Esophagus squamous epithelium (tissue), 4 donors: Measurements from ENCODE around the gene LY86.

Source experiments
- CTCF ChIP-seq, 6 experiments: fragments of 450-650 bp in 4 of 6; fragments of 200-600 bp in 2 of 6; sonication (generic) in 2 of 6; IDR thresholded peaks; one replicate each; pipeline ENCODE4 v1.5.1; 2016 to 2019; ENCODE audit warnings: antibody characterized with exemption in 6 of 6, mild to moderate bottlenecking in 4 of 6, moderate library complexity in 4 of 6
- POLR2A ChIP-seq, 4 donors: fragments of 450-650 bp; IDR thresholded peaks; one replicate each; pipeline ENCODE4 v1.6.1; 2017; ENCODE audit warnings: antibody characterized with exemption in 4 of 4, mild to moderate bottlenecking in 4 of 4, moderate library complexity in 3 of 4

- TF ChIP-seq CTCF (IDR thresholded peaks at IDR 0.05) (no peak), POLR2A (IDR thresholded peaks at IDR 0.05) (no peak)
Observed at GRCh38 chr6:6556161-6556737, 32.3 kb upstream of the LY86 start.
